ENCODE data around the gene HOXA4. TPM values are rescaled to one million over a fixed set of nuclear protein-coding genes. Genes with fewer than 3 reads are reported as not detected.

Gene HOXA4
- total RNA-seq = 1 to 10 TPM in 3 of 9 donors, under 1 TPM in 5, not detected in 1; 0.23 to 2.6 (median 0.88) TPM
- under 1 TPM; 0.50 to 0.69 TPM for polyA plus RNA-seq
- long read RNA-seq, donor 1 = 0 reads
- long read RNA-seq, donor 2 = 0 reads
- long read RNA-seq, donor 3 = 0 reads

DNA sequence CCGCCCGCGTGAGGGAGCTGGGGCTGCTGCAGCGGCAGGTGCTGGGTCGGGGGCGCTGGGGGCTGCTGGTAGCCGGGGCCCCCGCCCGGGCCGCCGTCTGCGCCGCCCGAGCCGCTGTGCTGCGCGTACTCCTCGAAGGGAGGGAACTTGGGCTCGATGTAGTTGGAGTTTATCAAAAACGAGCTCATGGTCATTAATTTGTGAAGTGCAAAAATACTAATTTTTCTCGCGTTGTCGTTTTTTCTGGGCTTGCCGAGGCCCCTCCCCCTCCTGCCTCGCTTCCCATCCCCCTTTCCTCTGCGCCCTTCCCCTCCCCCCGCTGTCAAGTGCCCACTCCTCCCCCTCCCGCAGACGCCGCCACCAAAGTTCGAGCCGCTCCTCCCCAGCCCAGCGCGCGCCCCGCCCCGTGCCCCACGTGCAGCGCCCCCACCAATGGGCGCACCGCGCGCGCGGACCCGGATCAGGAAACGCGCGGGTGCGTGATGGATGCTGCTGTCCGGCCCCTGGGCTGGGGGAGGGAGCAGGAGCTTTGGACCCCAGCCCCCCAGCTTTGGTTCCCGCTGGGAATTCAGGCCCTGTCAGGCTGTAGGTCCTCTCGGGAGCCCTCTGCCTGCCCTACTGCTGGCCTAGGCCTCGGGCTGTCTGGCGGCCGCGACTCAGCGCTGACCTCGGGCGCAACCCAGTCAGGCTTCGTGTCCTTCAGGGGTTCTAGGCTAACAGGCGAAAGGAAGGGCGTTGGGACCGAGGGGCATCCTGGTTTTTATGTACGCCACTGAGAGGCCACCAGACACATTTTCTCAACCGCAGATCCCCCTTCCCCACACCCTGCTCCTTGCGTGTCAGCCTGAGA is at the start of gene HOXA4:
TSS of gene HOXA4 (minus strand) at position 218 of the 850 bp plus-strand sequence. CDS start at position 194, 24 bp downstream.
- intact Hi-C loops (cut with DNase I) = loop anchor here in 3 of 10 donors (5.0 kb wide), 2 partner anchors 33 to 268 kb away; partner anchors contain the start of genes SKAP2 (in 2 of the 3) and HOXA1 (in 1 of the 3)
- Histone ChIP-seq H3K9me3 (no peaks in the 10 kb centered on the region), H3K4me3 (peak within 1 kb of the TSS; percentile 34 to 67 (median 54)), H3K27ac (peak within 1 kb of the TSS; percentile 35 to 89 (median 66)), H3K27me3 (peaks cover 21 to 97% (median 88%) of the 10 kb centered on the region in 9 donors), H3K4me1 (peaks cover 0 to 16% (median 0%) of the 10 kb centered on the region in 12 donors), H3K36me3 (no peaks in the 10 kb centered on the region)
- TF ChIP-seq POLR2A (IDR thresholded peaks at IDR 0.05) (peak in 1 of 2 donors; percentile 56), CTCF (IDR thresholded peaks at IDR 0.05) (no peak)
- DNase-seq (peak; percentile 75 to 89 (median 78)), ATAC-seq (peak; percentile 77 to 96 (median 89))
- WGBS, 4 donors = 2 to 8% (median 6%) methylated on average over 46 to 67 of the region's 67 CpGs

- TF ChIP-seq POLR2A (IDR thresholded peaks at IDR 0.05) = no peak
- peak; percentile 49 to 80 (median 70) for TF ChIP-seq CTCF (IDR thresholded peaks at IDR 0.05)
- Histone ChIP-seq H3K4me1 (peaks cover 0 to 29% (median 23%) of the 10 kb centered on the region in 12 donors), H3K4me3 (peak overlapping the region in 1 of 12 donors; percentile 1), H3K27me3 (peaks cover 87 to 100% (median 100%) of the 10 kb centered on the region in 9 donors), H3K27ac (peak overlapping the region in 1 of 12 donors; percentile 91), H3K36me3 (no peaks in the 10 kb centered on the region), H3K9me3 (no peaks in the 10 kb centered on the region)
- peak in 2 of 5 donors; percentile 63 to 79 for DNase-seq
- 6 to 9% (median 7%) methylated on average over 51 to 56 of the region's 56 CpGs for WGBS, 4 donors
- ATAC-seq = peak in 3 of 4 donors; percentile 40 to 71 (median 68)
- intact Hi-C loops (cut with DNase I) = loop anchor here in 1 of 10 donors (10.0 kb wide), 1 partner anchor 1315 kb away; no protein-coding TSS in a partner anchor
Measured at GRCh38 chr7:27179503-27180430, 49.2 kb upstream of the HOXA4 start.

DNA sequence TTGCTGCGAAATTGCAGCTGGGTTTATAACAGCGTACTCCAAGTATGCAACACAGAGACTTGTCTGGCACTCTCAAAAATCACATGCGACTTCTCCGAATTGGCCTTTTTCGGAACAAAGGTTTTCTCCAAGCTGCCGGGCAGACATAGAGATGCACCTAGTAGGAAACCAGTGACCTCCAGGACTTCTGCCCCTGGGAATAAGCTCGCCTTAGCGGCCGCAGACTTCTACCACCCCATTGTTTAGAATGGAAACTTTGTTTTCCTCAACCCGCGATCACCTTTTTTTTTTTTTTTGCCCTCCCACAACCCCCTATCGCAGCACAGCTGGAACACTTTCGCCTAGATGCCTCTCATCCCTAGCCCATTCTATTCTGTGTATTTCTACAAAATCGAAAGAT is 48.5 kb upstream of the HOXA4 start:
- DNase-seq (no peak), ATAC-seq (no peak)
- intact Hi-C loops (cut with DNase I) = loop anchor here in 1 of 10 donors (10.0 kb wide), 1 partner anchor 1314 kb away; no protein-coding TSS in a partner anchor
- WGBS, 4 donors = 25 to 41% (median 32%) methylated on average over 14 of the region's 14 CpGs
- Histone ChIP-seq H3K9me3 (no peaks in the 10 kb centered on the region), H3K36me3 (no peaks in the 10 kb centered on the region), H3K4me3 (no peak overlapping the region), H3K27me3 (peaks cover 87 to 100% (median 100%) of the 10 kb centered on the region in 9 donors), H3K4me1 (peaks cover 0 to 28% (median 21%) of the 10 kb centered on the region in 12 donors), H3K27ac (peak overlapping the region in 1 of 12 donors; percentile 91)
- TF ChIP-seq POLR2A (IDR thresholded peaks at IDR 0.05) (no peak), CTCF (IDR thresholded peaks at IDR 0.05) (no peak)
